GM19099 (cell line): ENCODE results near the gene TRAPPC10.

Source experiments
- POLR2A ChIP-seq: IDR thresholded peaks from 3 replicates; pipeline ENCODE4 v1.6.1; 2011; ENCODE audit warnings: low read depth; ENCODE audit not compliant: insufficient read length; ENCODE audit errors: extremely low read depth

TRAPPC10 gene

GRCh38 chr21:43979654-43980053 is 32.5 kb upstream of the TRAPPC10 start:
- TF ChIP-seq POLR2A, result no peak

- TF ChIP-seq POLR2A, result no peak
These were observed 30.8 kb upstream of the TRAPPC10 start for GRCh38 chr21:43981151-43981870.

- no peak for TF ChIP-seq POLR2A
These were observed 30.3 kb upstream of the TRAPPC10 start for GRCh38 chr21:43981871-43982210.

GRCh38 chr21:43982489-43983078 is 29.5 kb upstream of the TRAPPC10 start:
- TF ChIP-seq POLR2A, result no peak

- no peak for TF ChIP-seq POLR2A
These were observed 28.7 kb upstream of the TRAPPC10 start for GRCh38 chr21:43983390-43983789.

- no peak for TF ChIP-seq POLR2A
These were observed 28.2 kb upstream of the TRAPPC10 start for GRCh38 chr21:43983860-43984420.

GRCh38 chr21:43984905-43985689 is 27.0 kb upstream of the TRAPPC10 start:
- TF ChIP-seq POLR2A, result no peak

- TF ChIP-seq POLR2A, result no peak
These were observed 26.3 kb upstream of the TRAPPC10 start for GRCh38 chr21:43985690-43986251.

- TF ChIP-seq POLR2A, result no peak
These were observed 25.3 kb upstream of the TRAPPC10 start for GRCh38 chr21:43986544-43987451.

GRCh38 chr21:43987509-43987908 is 24.6 kb upstream of the TRAPPC10 start:
- no peak for TF ChIP-seq POLR2A

- no peak for TF ChIP-seq POLR2A
These were observed 24.1 kb upstream of the TRAPPC10 start for GRCh38 chr21:43988016-43988415.

- no peak for TF ChIP-seq POLR2A
These were observed 23.4 kb upstream of the TRAPPC10 start for GRCh38 chr21:43988506-43989230.

- no peak for TF ChIP-seq POLR2A
These were observed 22.7 kb upstream of the TRAPPC10 start for GRCh38 chr21:43989401-43989800.
